GM12891 (cell line): ENCODE data around the gene SMARCC1.

Experiments
- DNase-seq: peaks from one replicate; pipeline ENCODE4 v3.0.0; 2011; ENCODE audit warnings: low spot score; ENCODE audit not compliant: insufficient read length
- FAIRE-seq: peaks from 2 replicates; lab custom pipeline; 2011; peaks lifted over from hg19 to GRCh38; lab: Jason Lieb, UNC
- PAX5 ChIP-seq: IDR thresholded peaks from 2 replicates; pipeline ENCODE4 v1.6.1; 2011; ENCODE audit warnings: low read length, moderate library complexity, mild to moderate bottlenecking; ENCODE audit not compliant: insufficient read depth, severe bottlenecking
- POLR2A ChIP-seq: IDR thresholded peaks from 2 replicates; pipeline ENCODE4 v1.6.1; 2011; ENCODE audit warnings: low read depth, low read length, control low read depth
- POLR2AphosphoS5 ChIP-seq: IDR thresholded peaks from 2 replicates; pipeline ENCODE4 v1.6.1; 2011; ENCODE audit warnings: low read depth, low read length, control low read depth
- POU2F2 ChIP-seq: IDR thresholded peaks from 2 replicates; pipeline ENCODE4 v1.6.1; 2011; ENCODE audit warnings: low read depth, mild to moderate bottlenecking, control low read depth, low read length, moderate library complexity
- SPI1 ChIP-seq: IDR thresholded peaks from 2 replicates; pipeline ENCODE4 v1.6.1; 2011; ENCODE audit warnings: low read depth, low read length, control low read depth
- TAF1 ChIP-seq: IDR thresholded peaks from 2 replicates; pipeline ENCODE4 v1.6.1; 2011; ENCODE audit warnings: low read depth, low read length, control low read depth

Gene SMARCC1

GRCh38 chr3:47799733-47800132, 18.0 kb upstream of the SMARCC1 start:
- FAIRE-seq (no peak), DNase-seq (no peak)
- TF ChIP-seq SPI1 = no peak
- no peak for TF ChIP-seq POLR2AphosphoS5
- TF ChIP-seq TAF1 = no peak
- no peak for TF ChIP-seq POLR2A
- TF ChIP-seq POU2F2 = no peak
- no peak for TF ChIP-seq PAX5

GRCh38 chr3:47794544-47794943, 12.9 kb upstream of the SMARCC1 start:
- DNase-seq = no peak
- no peak for FAIRE-seq
- TF ChIP-seq POU2F2 (no peak), TAF1 (no peak), PAX5 (no peak), POLR2AphosphoS5 (no peak), SPI1 (no peak), POLR2A (no peak)

GRCh38 chr3:47792699-47793098, 11.0 kb upstream of the SMARCC1 start:
- FAIRE-seq (no peak), DNase-seq (no peak)
- TF ChIP-seq POLR2AphosphoS5 (no peak), POU2F2 (no peak), SPI1 (no peak)

GRCh38 chr3:47791193-47791855, 9.6 kb upstream of the SMARCC1 start:
- FAIRE-seq (no peak), DNase-seq (no peak)
- TF ChIP-seq POU2F2 (no peak), POLR2A (no peak), TAF1 (no peak), SPI1 (no peak), POLR2AphosphoS5 (no peak), PAX5 (no peak)

GRCh38 chr3:47783673-47784072, 2.0 kb upstream of the SMARCC1 start:
- FAIRE-seq (no peak), DNase-seq (no peak)
- TF ChIP-seq PAX5 (no peak), POU2F2 (no peak), POLR2AphosphoS5 (no peak), POLR2A (no peak), TAF1 (no peak), SPI1 (no peak)

GRCh38 chr3:47782446-47783308, 984 bp upstream of the SMARCC1 start:
- DNase-seq = no peak
- TF ChIP-seq POU2F2 = no peak
- TF ChIP-seq TAF1 = peak; percentile 45; the same call in 1 of the 2 replicates
- TF ChIP-seq PAX5 = no peak
- TF ChIP-seq POLR2A = peak; percentile 20; the same call in 1 of the 2 replicates
- TF ChIP-seq POLR2AphosphoS5 = no peak
- TF ChIP-seq SPI1 = no peak
- peak; percentile 94 for FAIRE-seq

GRCh38 chr3:47780741-47781684, 680 bp downstream of the SMARCC1 start:
- no peak for TF ChIP-seq POU2F2
- TF ChIP-seq POLR2A = peak; percentile 40
- peak; percentile 46; the same call in 1 of the 2 replicates for TF ChIP-seq POLR2AphosphoS5
- DNase-seq (peak; percentile 46), FAIRE-seq (peak; percentile 31)

- TF ChIP-seq POLR2A (no peak), SPI1 (no peak), PAX5 (no peak), TAF1 (no peak), POLR2AphosphoS5 (no peak), POU2F2 (no peak)
- FAIRE-seq (no peak), DNase-seq (no peak)
Observed at GRCh38 chr3:47778746-47779145, 2.9 kb downstream of the SMARCC1 start.

- DNase-seq (no peak), FAIRE-seq (no peak)
- TF ChIP-seq TAF1 (no peak), POLR2AphosphoS5 (no peak), POLR2A (no peak), PAX5 (no peak), POU2F2 (no peak), SPI1 (no peak)
Observed at GRCh38 chr3:47772788-47773187, 8.9 kb downstream of the SMARCC1 start.

- TF ChIP-seq POLR2A (no peak), PAX5 (no peak), POLR2AphosphoS5 (no peak), TAF1 (no peak), SPI1 (no peak), POU2F2 (no peak)
- DNase-seq (no peak), FAIRE-seq (no peak)
Observed at GRCh38 chr3:47772047-47772446, 9.6 kb downstream of the SMARCC1 start.
